Stimulated activated CD8-positive, alpha-beta memory T cell treated with anti-CD3 and anti-CD28 coated beads, Interleukin-15, amount 100 ng/mL, for 4 hours (primary cell): ENCODE results near the gene CNEP1R1.

Experiments used
- DNase-seq, 2 donors: peaks; one replicate each; pipeline ENCODE4 v3.0.0-alpha.2; 2020; ENCODE audit warnings: low read depth in 2 of 2

The CNEP1R1 gene

DNA sequence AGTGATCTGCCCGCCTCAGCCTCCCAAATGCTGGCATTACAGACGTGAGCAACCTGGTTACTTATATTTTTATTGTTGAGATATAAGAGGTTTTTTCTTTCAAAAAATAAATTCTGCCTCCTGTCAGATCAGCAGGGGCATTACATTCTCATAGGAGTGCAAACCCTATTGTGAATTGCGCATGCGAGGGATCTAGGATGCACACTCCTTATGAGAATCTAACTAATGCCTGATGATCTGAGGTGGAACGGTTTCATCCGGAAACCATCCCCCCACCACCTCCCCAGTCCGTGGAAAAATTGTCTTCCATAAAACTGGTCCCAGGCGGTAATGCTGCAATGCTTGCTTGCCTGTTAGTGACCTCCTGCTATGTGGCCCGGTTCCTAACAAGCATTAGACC, 7.5 kb upstream of the CNEP1R1 start:
- DNase-seq = no peak

DNA sequence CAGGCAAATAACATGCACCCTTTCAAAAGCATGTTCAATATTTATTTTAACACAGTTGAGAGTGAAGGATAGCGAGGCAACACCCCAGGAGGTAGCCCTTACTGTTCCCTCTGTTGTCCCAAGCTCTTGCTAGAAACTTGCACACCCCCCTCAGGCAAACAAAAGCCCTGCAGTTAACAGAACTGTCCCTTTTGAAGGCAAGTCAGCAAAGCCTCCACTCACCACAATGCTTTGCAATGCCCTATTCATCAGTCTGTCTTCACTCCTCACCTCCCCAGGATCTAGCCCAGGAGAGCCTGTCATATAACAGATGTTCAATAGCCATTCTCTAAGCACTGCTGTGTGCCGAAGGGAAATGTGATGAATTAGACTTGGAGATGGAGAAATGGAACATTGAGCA, 3.5 kb upstream of the CNEP1R1 start:
- DNase-seq = no peak

DNA sequence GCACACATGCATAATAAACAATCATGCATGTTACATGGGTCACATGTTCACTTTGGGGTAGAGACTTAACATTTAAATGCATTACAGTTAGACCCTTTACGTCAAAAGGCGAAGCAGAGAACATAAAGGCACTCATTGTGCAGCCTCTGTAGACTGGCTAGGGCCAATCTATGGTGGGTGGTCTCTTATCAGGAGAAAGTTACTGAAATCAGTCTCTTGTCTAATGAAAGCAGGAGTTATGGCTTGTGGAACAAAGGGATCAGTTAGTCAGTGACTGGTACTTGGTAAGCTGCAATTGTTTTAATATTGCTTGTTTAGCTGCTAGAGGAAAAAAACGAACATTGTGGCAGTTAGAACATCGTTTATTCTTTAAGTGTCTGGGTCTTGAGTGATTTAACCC, 1.4 kb upstream of the CNEP1R1 start:
- no peak for DNase-seq

GRCh38 chr16:50024207-50024606, 818 bp upstream of the CNEP1R1 start:
- DNase-seq = no peak

- no peak for DNase-seq
Measured at GRCh38 chr16:50025537-50025931, 509 bp downstream of the CNEP1R1 start.

GRCh38 chr16:50027829-50028228, 2.8 kb downstream of the CNEP1R1 start:
- DNase-seq = no peak

DNA sequence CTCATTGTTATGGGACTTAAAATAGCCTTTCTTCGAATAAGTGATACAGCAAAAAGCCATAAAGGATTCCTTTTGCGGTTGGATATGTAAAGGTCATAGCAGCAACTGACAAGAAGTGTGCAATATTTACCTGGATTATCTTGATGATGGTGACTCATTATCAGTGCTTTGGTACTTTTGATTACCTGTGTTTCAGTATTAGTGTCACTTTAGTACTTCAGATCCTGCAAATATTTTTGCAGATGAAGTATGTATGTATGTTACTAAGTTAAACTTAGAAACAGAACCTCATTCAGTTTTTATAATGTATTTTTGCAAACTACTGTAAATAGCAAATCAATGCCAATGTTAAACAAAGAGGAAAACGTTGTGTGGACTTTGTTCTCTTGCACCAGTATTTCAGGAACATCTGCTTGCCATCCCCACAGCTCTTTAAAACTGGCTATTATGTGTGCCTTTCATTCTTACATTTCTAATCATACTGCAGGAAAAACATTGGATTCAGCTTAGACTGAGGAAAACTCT, 10.5 kb downstream of the CNEP1R1 start:
- DNase-seq = no peak

DNA sequence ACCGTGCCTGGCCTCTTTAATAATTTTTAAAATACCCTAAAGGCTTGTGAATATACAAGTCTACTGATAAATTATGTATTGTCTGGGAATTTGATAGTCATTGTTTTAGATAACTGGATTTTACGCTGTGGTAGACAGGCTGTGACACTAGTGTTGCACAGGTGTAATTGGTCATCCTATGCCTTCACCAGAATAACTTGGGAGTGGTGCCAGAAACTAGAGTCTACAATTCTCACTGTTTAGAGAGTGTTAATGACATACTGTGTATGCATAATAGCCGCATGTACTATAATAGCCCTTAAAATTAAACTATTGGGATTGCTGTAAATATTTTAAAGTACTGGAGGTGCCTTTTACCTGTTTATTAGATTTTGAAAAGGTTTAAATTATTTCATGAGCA, 11.4 kb downstream of the CNEP1R1 start:
- DNase-seq = no peak

DNA sequence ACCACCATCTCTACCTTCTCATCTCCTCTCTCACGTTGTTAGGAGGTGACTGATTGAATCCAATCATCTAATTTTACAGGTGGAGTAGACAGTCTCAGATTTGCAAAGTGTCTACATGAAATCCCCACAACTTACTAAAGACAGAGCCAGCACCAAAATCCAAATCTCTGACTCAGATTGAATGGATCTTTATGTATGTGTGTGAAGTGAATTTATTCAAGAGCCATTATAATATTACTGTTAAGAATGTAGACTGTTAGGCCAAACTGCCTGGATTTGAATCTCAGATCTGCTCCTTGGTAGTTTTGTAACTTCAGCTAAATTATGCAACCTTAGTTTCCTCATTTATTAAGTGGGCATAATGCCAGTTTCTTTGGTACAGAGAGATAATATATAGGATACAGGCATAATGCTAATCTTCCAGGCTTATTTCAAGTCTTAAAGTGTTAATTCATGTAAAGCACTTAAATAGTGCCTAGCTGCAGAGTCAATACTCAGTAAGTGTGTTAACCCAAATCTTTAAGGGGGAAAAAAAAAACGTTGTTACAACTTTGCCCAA, 12.7 kb downstream of the CNEP1R1 start:
- no peak for DNase-seq

DNA sequence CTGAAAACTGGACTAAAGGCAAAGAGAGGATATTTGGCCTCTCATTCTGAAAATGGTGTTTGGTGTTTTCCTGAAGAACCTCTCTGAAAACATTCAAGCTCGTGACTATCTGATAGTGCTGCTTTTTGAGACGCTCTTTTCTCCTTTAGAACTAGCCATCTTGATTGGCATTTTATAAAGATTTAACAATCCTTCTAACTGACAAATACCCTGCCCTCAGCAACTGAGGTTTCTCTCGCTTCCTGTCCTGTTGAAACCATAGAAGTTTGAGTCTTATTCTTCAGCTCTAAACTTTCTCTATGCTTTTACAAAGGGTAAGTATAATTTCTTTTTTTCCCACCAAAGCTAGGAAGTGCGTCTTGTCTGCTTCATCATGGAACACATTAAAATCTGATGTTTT, 13.3 kb downstream of the CNEP1R1 start:
- DNase-seq = no peak

- DNase-seq = no peak
Measured at GRCh38 chr16:50038756-50039529, 13.9 kb downstream of the CNEP1R1 start.

- no peak for DNase-seq
Measured at GRCh38 chr16:50040018-50040417, 15.0 kb downstream of the CNEP1R1 start.

DNA sequence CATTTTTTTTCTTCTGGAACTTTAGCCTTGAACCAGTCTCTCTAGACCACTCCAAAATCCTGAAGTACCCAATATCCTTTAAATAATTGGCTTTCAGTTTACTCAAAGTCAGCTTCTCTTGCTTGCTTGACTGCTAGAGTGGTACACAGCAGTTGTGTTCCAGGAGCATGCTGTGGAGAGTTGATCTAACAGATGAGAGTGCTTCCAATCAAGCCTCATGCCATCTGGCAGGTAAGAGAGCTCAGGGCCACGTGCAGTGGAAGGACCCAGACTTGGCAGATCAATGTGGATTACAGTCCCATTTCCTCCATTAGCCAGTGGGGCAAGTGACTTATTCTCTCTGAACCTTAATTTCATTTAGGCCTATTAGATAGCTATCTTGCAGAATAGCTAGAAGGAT, 15.7 kb downstream of the CNEP1R1 start:
- DNase-seq = no peak

- no peak for DNase-seq
Measured at GRCh38 chr16:50043358-50043757, 18.3 kb downstream of the CNEP1R1 start.

DNA sequence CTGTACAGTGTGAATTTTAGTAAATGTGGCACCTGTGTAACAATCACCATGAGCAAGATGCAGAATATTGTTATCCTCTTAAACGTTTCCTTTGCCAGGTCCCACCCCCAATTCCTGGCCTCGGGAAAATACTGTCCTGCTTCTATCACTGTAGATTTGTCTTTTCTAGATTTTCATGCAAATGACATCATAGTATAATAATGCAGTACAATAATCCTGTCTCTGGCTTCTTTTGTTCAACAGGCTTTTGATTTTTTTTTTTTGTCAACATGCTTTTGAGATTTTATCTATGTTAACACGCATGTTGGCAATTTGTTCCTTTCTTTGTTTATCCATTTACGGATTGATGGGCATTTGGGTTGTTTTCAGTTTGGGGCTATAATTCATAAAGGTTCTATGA, 20.4 kb downstream of the CNEP1R1 start:
- DNase-seq = no peak

DNA sequence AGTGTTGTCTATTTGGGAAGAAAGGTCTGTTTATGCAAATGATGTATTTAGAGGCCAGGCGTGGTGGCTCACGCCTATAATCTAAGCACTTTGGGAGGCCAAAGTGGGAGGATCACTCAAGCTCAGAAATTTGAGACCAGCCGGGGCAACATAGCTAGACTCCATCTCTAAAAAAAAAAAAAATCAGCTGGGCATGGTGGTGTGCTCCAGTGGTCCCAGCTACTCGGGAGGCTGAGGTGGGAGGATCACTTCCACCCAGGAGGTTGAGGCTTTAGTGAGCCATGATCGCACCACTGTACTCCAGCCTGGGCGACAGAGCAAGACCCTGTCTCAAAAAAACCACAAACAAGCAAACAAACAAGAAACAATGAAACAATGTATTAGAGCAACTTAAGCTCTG, 21.8 kb downstream of the CNEP1R1 start:
- DNase-seq = no peak

- DNase-seq = no peak
Measured at GRCh38 chr16:50047864-50048263, 22.8 kb downstream of the CNEP1R1 start.

GRCh38 chr16:50050802-50051201, 25.8 kb downstream of the CNEP1R1 start:
- DNase-seq = no peak

GRCh38 chr16:50056226-50056625, 31.2 kb downstream of the CNEP1R1 start:
- no peak for DNase-seq

DNA sequence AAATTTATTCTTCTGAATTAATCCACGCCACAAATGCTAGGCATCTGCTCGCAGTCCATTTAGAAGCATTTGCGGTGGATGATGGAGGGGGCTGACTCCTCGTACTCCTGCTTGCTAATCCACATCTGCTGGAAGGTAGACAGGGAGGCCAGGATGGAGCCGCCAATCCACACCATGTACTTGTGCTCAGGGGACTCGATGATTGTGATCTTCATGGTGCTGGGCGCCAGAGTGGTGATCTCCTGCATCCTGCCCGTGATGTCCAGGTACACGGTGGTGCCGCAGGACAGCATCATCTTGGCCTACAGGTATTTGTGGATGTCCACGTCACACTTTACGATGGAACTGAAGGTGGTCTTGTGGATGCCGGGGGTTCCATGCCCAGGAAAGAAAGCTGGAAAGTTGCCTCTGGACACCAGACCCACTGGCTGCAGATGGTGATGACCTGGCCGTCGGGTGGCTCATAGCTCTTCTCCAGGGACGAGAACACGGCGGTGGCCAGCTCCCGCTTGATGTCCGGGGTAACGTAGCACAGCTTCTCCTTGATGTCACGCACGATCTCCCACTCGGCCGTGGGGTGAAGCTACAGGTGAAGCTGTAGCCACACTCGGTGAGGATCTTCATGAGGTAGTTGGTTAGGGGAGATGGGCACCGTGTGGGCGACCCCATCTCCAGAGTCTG, 33.2 kb downstream of the CNEP1R1 start:
- DNase-seq = no peak

- no peak for DNase-seq
Measured at GRCh38 chr16:50059111-50059510, 34.1 kb downstream of the CNEP1R1 start.

- DNase-seq = no peak
Measured at GRCh38 chr16:50059669-50060068, 34.6 kb downstream of the CNEP1R1 start.

DNA sequence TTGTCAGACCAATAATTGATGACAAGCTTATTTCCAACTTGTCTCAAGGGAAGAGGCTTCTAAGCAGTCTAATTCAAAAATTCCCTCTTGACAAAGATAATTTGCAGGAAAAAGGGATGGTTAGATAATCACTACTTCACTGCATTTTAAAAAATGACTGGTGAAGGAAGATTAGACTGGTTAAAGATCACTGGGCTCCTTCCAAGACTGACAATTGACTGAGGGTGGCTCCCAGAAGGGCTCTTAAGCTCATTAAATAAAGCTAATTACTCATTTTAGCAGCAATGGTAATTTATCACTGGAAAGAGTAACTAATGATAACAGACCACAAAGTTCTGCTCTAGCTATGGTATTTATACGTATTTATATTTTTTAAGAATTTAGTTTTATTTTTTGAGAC, 36.3 kb downstream of the CNEP1R1 start:
- no peak for DNase-seq
